HCT116 (cell line): ENCODE data around the gene USP43. TPM values are rescaled to one million over a fixed set of nuclear protein-coding genes. Genes with fewer than 3 reads are reported as not detected.

Experiments
- ATAC-seq: fragments of 200-7000 bp; cut with Tn5 transposase; 2 replicates; pipeline ENCODE4 v1.9.1; 2020; ENCODE audit warnings: mild to moderate bottlenecking, moderate library complexity
- BruUV-seq: library from RNA; stranded (reverse); fragments of 400-500 nt; replicated peaks from 2 replicates; lab custom pipeline; 2021; lab: Mats Ljungman, UMichigan
- CTCF ChIA-PET: fragments of 300-600 bp; sonication (Branson Sonifier 250); formaldehyde crosslinking; loops from one replicate; lab custom pipeline; 2021; ENCODE audit warnings: antibody characterized with exemption; lab: Charles Lee
- POLR2A ChIA-PET: fragments of 300-600, 350-600 bp; sonication (Branson Sonifier 250); formaldehyde crosslinking; loops from one replicate; lab custom pipeline; 2021; ENCODE audit warnings: antibody characterized with exemption; lab: Charles Lee
- RAD21 ChIA-PET, 2 experiments: fragments of 300-600 bp; sonication (Branson Sonifier 250); formaldehyde crosslinking; loops; one replicate each; lab custom pipeline; 2023; ENCODE audit warnings: low total read pairs in 2 of 2; ENCODE audit not compliant: uncharacterized antibody in 2 of 2, unreplicated experiment in 2 of 2, low non-redundant PET in 1 of 2; lab: Charles Lee
- DNase-seq: peaks from one replicate; pipeline ENCODE4 v3.0.0-alpha.2; 2010; ENCODE audit warnings: low read depth, low spot score
- H2AFZ ChIP-seq: fragments of 200-600 bp; shearing (Covaris generic), sonication (generic); 2 replicates; pipeline ENCODE4 v1.6.1; 2017; ENCODE audit warnings: low read depth, mixed run types, mixed read lengths, antibody characterized with exemption, low read length; ENCODE audit not compliant: poor library complexity, severe bottlenecking
- H3K27ac ChIP-seq: 2 replicates; pipeline ENCODE4 v1.5.1; 2012; ENCODE audit warnings: low read depth, low read length
- H3K27me3 ChIP-seq: fragments of 200-600 bp; sonication (generic); 2 replicates; pipeline ENCODE4 v1.6.1; 2016; ENCODE audit warnings: mixed run types, low read length, mixed read lengths; ENCODE audit not compliant: insufficient read depth
- H3K36me3 ChIP-seq, 2 experiments: fragments of 200-500 bp in 1 of 2; fragments of 200-600 bp in 1 of 2; sonication (Bioruptor generic) in 1 of 2; sonication (generic) in 1 of 2; 2 replicates each; pipeline versions ENCODE4 v1.5.1 to v1.6.1; 2014 to 2016; ENCODE audit warnings: low read length in 2 of 2, inconsistent platforms in 1 of 2, mixed read lengths in 1 of 2, mixed run types in 1 of 2; ENCODE audit not compliant: insufficient read depth in 2 of 2, control insufficient read depth in 1 of 2
- H3K4me1 ChIP-seq, 2 experiments: fragments of 200-600 bp in 1 of 2; sonication (generic) in 1 of 2; 2 replicates each; pipeline versions ENCODE4 v1.5.1 to v1.6.1; 2012 to 2017; ENCODE audit warnings: low read length in 2 of 2, inconsistent platforms in 1 of 2, mild to moderate bottlenecking in 1 of 2, mixed read lengths in 1 of 2, mixed run types in 1 of 2, moderate library complexity in 1 of 2; ENCODE audit not compliant: insufficient read depth in 2 of 2, control insufficient read depth in 1 of 2
- H3K4me2 ChIP-seq: fragments of 200-600 bp; sonication (generic); 2 replicates; pipeline ENCODE4 v1.6.1; 2017; ENCODE audit warnings: mixed run types, low read length, mixed read lengths
- H3K4me3 ChIP-seq, 2 experiments: fragments of 200-600 bp in 1 of 2; sonication (generic) in 1 of 2; replicated peaks in 1 of 2; 2 replicates each; pipeline ENCODE4 v1.5.1; 2011 to 2016; ENCODE audit warnings: low read length in 2 of 2, control low read depth in 1 of 2, low read depth in 1 of 2, mild to moderate bottlenecking in 1 of 2, mixed read lengths in 1 of 2, mixed run types in 1 of 2
- H3K79me2 ChIP-seq: fragments of 200-600 bp; sonication (generic); 2 replicates; pipeline ENCODE4 v1.6.1; 2017; ENCODE audit warnings: mild to moderate bottlenecking, mixed run types, low read length, moderate library complexity, mixed read lengths; ENCODE audit not compliant: insufficient read depth
- H3K9ac ChIP-seq: fragments of 200-600 bp; sonication (generic); 2 replicates; pipeline ENCODE4 v1.6.1; 2016; ENCODE audit warnings: low read length, mixed read lengths
- H3K9me2 ChIP-seq: fragments of 200-600 bp; sonication (generic), shearing (Covaris generic); 2 replicates; pipeline ENCODE4 v1.6.1; 2017; ENCODE audit warnings: mixed run types, mild to moderate bottlenecking, moderate library complexity; ENCODE audit not compliant: insufficient read depth
- H3K9me3 ChIP-seq, 2 experiments: fragments of 200-500 bp in 1 of 2; fragments of 200-600 bp in 1 of 2; sonication (Bioruptor generic) in 1 of 2; sonication (generic) in 1 of 2; 2 replicates each; pipeline ENCODE4 v1.6.1; 2014 to 2017; ENCODE audit warnings: low read length in 2 of 2, mixed read lengths in 2 of 2, inconsistent platforms in 1 of 2, low read depth in 1 of 2, mild to moderate bottlenecking in 1 of 2, mixed run types in 1 of 2, moderate library complexity in 1 of 2; ENCODE audit not compliant: control insufficient read depth in 1 of 2, insufficient read depth in 1 of 2
- H4K20me1 ChIP-seq: fragments of 200-600 bp; sonication (generic), shearing (Covaris generic); 2 replicates; pipeline ENCODE4 v1.6.1; 2017; ENCODE audit warnings: mixed run types, mild to moderate bottlenecking, moderate library complexity; ENCODE audit not compliant: insufficient read depth
- CEBPB ChIP-seq: IDR thresholded peaks from 2 replicates; pipeline ENCODE4 v1.6.1; 2012; ENCODE audit warnings: low read depth
- EGR1 ChIP-seq: IDR thresholded peaks from 2 replicates; pipeline ENCODE4 v1.6.1; 2012; ENCODE audit warnings: low read depth
- ELF1 ChIP-seq: IDR thresholded peaks from 2 replicates; pipeline ENCODE4 v1.6.1; 2012; ENCODE audit warnings: low read depth, borderline replicate concordance
- EZH2phosphoT487 ChIP-seq: fragments of 200-600 bp; IDR thresholded peaks from 2 replicates; pipeline ENCODE4 v1.6.1; 2018; ENCODE audit warnings: antibody characterized with exemption, borderline replicate concordance
- FOSL1 ChIP-seq: IDR thresholded peaks from 2 replicates; pipeline ENCODE4 v1.6.1; 2012; ENCODE audit warnings: low read depth
- JUND ChIP-seq: IDR thresholded peaks from 2 replicates; pipeline ENCODE4 v1.6.1; 2012
- SIN3A ChIP-seq: IDR thresholded peaks from 2 replicates; pipeline ENCODE4 v1.6.1; 2012; ENCODE audit warnings: low read depth
- SP1 ChIP-seq: IDR thresholded peaks from 2 replicates; pipeline ENCODE4 v1.6.1; 2012; ENCODE audit warnings: low read depth
- TCF7L2 ChIP-seq: IDR thresholded peaks from 2 replicates; pipeline ENCODE4 v1.7.0; 2011; ENCODE audit warnings: borderline replicate concordance, inconsistent platforms; ENCODE audit not compliant: insufficient read depth, insufficient read length; ENCODE audit errors: extremely low read depth
- YY1 ChIP-seq: IDR thresholded peaks from 2 replicates; pipeline ENCODE4 v1.6.1; 2011; ENCODE audit warnings: low read length, low read depth, moderate library complexity, mild to moderate bottlenecking; ENCODE audit not compliant: insufficient replicate concordance; ENCODE audit errors: extremely low read depth
- ZNF274 ChIP-seq: fragments of 200-500 bp; sonication (Bioruptor generic); IDR thresholded peaks from 2 replicates; pipeline ENCODE4 v1.6.1; 2014; ENCODE audit warnings: mild to moderate bottlenecking, low read depth, low read length, inconsistent platforms
- intact Hi-C: fragments of 100-400 bp; cut with micrococcal nuclease; formaldehyde crosslinking; loops from 2 replicates; pipeline ENCODE4 v1.10.0; 2022
- total RNA-seq: library from RNA; stranded (reverse); gene quantifications from one replicate; pipeline ENCODE4 v1.2.1, GENCODE V29; 2021; ENCODE audit not compliant: unreplicated experiment
- TF ChIP-seq, protein P1 (sequence below): IDR thresholded peaks from 2 replicates; pipeline ENCODE4 v1.6.1; 2012
- TF ChIP-seq, protein P2 (sequence below): IDR thresholded peaks from 2 replicates; pipeline ENCODE4 v1.6.1; 2012; ENCODE audit warnings: low read depth

Gene USP43
- total RNA-seq, 1 experiment from 2014 or later: 8.0 TPM

DNA sequence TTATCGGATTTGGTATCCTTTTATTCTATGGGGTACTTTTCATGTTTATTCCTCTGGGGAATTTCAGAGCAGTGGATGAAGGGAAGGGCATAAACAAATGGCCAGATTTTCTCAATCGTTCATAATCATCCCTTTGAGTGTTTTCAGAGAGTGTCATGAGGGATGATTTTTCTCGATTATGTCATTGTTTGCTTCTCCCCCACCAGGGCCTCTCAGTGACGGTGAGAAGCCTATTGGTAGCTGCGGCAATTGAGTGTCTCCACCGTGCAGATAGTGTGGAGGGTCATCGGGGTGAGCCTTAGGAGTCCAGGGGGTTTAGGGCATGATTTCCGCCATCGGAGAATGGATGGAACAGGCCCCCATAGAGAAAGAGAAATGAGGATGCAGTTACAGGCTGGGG lies 57.2 kb downstream of the USP43 start:
- no TSS peak for BruUV-seq
- ATAC-seq: no peak
- Histone ChIP-seq H3K36me3 (no peaks in the 10 kb centered on the region; a peak in 1 of 4 replicates), H4K20me1 (no peaks in the 10 kb centered on the region), H3K9me2 (no peaks in the 10 kb centered on the region)
- TF ChIP-seq JUND (no peak), EZH2phosphoT487 (no peak), ELF1 (no peak), YY1 (no peak), ZNF274 (no peak), EGR1 (no peak), SIN3A (no peak)
- TF ChIP-seq, protein P1, sequence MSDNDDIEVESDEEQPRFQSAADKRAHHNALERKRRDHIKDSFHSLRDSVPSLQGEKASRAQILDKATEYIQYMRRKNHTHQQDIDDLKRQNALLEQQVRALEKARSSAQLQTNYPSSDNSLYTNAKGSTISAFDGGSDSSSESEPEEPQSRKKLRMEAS: no peak
- TF ChIP-seq, all 23 proteins: peak for 0
- Histone ChIP-seq H3K27me3 (no peaks in the 10 kb centered on the region), H3K9me3 (no peaks in the 10 kb centered on the region), H2AFZ (no peak overlapping the region), H3K9ac (no peak overlapping the region), H3K27ac (no peak overlapping the region), H3K4me1 (no peaks in the 10 kb centered on the region), H3K79me2 (no peaks in the 10 kb centered on the region), H3K4me3 (no peak overlapping the region), H3K4me2 (no peak overlapping the region)
- ChIA-PET RAD21 (no interaction called here), POLR2A (no interaction called here), CTCF (no interaction called here)
- no peak for DNase-seq
- intact Hi-C loops: no loop called here

DNA sequence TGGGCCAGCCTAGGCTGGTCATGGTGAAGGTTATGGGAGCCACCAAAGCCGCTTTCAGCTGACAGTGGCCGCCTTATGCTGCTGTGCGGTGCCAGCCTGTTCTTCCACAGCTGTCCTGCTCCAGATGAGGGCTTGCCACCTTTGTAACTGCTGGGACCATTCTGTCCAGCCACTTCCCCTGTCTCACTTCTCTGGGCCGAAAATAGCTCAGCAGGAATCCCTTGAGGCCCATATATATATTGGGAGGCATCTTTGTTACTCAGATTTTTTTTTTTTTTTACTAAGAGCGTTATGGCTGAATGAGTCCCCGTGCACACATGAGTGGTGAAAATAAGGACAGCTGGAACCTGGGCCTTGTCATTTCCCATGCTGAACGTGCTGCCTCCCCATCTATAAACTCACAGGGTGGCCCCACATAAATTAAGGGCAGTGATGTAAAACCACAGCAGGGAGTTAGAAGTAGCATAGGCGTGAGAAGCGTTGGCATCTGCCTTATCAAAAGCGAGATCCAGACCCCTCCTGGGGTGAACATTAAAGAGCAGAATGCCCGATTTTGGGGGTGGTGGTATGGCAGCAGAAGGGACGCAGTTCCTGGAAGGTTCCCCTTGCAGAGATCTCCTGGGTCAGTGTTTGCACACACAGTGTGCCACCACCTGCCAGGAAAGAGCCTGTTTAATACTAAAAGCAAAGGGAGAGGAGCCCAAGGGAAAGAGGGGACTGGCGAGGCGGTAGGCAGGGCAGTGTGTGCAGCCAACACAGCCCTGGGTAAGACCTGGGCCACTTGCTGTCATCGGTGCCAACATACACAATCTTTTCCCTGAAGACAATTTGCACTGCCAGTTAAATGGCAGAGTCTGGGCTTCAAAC lies 57.8 kb downstream of the USP43 start:
- H3K4me2 ChIP-seq: no peak overlapping the region

More for the DNA sequence above, 57.8 kb downstream of the USP43 start:
- ChIA-PET POLR2A (no interaction called here), CTCF (no interaction called here), RAD21 (no interaction called here)
- intact Hi-C loops: no loop called here
- ATAC-seq (no peak), DNase-seq (no peak)
- H3K9me3 ChIP-seq: no peaks in the 10 kb centered on the region
- H3K9ac ChIP-seq: no peak overlapping the region
- H3K79me2 ChIP-seq: no peaks in the 10 kb centered on the region
- no peak overlapping the region for H3K27ac ChIP-seq
- H3K4me3 ChIP-seq: no peak overlapping the region
- H3K9me2 ChIP-seq: no peaks in the 10 kb centered on the region
- H4K20me1 ChIP-seq: no peaks in the 10 kb centered on the region
- TF ChIP-seq CEBPB (no peak), SP1 (no peak), FOSL1 (no peak), YY1 (no peak), TCF7L2 (no peak)
- TF ChIP-seq, protein P2, sequence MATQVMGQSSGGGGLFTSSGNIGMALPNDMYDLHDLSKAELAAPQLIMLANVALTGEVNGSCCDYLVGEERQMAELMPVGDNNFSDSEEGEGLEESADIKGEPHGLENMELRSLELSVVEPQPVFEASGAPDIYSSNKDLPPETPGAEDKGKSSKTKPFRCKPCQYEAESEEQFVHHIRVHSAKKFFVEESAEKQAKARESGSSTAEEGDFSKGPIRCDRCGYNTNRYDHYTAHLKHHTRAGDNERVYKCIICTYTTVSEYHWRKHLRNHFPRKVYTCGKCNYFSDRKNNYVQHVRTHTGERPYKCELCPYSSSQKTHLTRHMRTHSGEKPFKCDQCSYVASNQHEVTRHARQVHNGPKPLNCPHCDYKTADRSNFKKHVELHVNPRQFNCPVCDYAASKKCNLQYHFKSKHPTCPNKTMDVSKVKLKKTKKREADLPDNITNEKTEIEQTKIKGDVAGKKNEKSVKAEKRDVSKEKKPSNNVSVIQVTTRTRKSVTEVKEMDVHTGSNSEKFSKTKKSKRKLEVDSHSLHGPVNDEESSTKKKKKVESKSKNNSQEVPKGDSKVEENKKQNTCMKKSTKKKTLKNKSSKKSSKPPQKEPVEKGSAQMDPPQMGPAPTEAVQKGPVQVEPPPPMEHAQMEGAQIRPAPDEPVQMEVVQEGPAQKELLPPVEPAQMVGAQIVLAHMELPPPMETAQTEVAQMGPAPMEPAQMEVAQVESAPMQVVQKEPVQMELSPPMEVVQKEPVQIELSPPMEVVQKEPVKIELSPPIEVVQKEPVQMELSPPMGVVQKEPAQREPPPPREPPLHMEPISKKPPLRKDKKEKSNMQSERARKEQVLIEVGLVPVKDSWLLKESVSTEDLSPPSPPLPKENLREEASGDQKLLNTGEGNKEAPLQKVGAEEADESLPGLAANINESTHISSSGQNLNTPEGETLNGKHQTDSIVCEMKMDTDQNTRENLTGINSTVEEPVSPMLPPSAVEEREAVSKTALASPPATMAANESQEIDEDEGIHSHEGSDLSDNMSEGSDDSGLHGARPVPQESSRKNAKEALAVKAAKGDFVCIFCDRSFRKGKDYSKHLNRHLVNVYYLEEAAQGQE: no peak
- H3K27me3 ChIP-seq: no peaks in the 10 kb centered on the region
- BruUV-seq: no TSS peak
- H2AFZ ChIP-seq: no peak overlapping the region
- no peaks in the 10 kb centered on the region for H3K4me1 ChIP-seq
- no peaks in the 10 kb centered on the region; a peak in 1 of 4 replicates for H3K36me3 ChIP-seq
